ENCODE data around the gene MTHFR. TPM values are rescaled to one million over a fixed set of nuclear protein-coding genes. Genes with fewer than 3 reads are reported as not detected.
"Not testable (repeated sequence)": the region's sequence is repeated elsewhere in the genome, so short reads cannot be mapped to it uniquely, and the experiment has no call there.

MTHFR gene
- total RNA-seq, 1 donor from 2014 or later: 34.1 TPM

DNA sequence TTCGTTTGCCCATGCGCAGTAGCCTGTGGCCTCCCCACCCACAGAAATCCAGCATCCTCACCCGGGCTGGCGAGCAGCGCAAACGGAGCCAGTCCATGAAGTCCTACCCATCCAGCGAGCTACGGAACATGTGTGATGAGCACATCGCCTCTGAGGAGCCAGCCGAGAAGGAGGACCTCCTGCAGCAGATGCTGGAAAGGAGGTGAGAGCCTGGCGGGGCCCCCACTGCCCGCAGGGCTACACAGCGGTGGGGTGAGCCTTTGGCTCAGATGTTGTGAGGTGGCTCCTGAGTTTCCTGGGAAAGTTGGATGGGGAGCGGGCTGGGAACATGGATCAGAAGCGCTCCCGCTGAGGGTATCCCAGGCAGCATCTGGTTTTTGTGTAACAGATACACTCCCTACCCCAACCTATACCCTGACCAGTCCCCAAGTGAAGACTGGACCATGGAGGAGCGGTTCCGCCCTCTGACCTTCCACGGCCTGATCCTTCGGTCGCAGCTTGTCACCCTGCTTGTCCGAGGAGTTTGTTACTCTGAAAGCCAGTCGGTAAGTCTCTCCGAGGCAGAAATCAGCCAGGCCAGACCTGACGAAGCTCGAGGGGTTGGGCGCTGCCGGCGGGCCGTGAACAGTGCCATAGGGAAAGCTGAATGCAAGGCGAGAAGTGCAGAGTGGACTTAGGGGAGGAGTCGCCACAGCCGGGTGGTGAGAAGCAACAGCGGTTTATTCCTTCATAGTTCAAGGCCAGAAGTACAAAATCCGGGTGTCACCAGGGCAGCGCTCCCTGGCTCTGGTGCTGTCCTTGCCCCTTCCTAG is 31.4 kb upstream of the MTHFR start:
- intact Hi-C loops (cut with DNase I): loop anchor here (5.0 to 10.0 kb wide), 3 partner anchors 70 to 198 kb away; no protein-coding TSS in a partner anchor
- ATAC-seq (no peak), DNase-seq (ENCODE audit: missing footprints) (no peak)

DNA sequence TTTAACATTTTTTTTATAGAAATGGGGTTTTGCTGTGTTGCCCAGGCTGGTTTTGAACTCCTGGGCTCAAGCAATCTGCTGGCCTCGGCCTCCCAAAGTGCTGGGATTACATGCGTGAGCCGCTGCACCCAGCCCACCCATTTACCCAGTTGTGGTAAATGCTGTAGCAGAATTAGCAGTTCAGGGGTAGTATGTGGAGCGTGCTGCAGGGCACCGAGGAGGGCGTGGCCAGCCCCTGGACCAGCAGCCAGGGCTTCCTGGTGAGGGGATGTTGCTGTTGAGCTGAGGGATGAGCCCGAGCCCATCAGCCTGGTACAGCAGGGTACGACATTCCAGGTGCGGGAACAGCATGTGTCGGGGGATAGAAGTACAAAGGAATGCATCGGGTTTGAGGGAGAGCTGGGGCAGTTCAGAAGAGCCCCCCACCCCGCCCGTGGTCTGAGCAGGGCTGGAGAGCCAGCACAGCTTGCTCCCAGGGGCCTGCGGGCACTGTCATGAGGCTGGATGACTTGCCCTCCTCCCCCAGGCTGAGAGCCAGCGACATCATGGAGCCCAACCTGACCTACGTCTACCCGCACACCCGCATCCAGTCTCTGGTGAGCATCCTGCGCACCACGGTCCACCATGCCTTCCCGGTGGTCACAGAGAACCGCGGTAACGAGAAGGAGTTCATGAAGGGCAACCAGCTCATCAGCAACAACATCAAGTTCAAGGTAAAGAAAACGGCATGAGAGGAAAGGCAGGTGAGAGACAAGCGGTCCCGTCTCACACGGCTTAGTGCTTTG is 29.9 kb upstream of the MTHFR start:
- DNase-seq (ENCODE audit: missing footprints) (no peak), ATAC-seq (no peak)
- intact Hi-C loops (cut with DNase I): loop anchor here (5.0 to 10.0 kb wide), 3 partner anchors 72 to 199 kb away; no protein-coding TSS in a partner anchor

DNA sequence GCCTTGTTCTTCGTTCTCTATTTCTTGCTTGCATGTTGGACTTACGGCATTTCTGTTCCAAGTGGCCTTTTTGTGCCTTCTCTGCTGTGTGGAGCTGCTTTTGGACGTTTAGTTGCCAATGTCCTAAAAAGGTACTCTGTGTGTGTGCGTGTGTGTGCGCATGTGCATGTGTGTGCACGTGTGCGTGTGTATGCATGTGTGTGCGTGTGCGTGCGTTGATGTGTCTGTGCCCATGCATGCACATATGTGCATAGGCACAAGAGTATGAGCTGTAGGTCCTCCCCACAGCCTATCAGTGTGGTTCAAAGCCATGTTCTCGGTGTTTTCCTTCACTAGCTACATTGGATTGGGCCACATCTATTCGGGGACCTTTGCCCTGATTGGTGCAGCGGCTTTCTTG is 28.1 kb upstream of the MTHFR start:
- ATAC-seq: no peak
- intact Hi-C loops (cut with DNase I): loop anchor here (10.0 kb wide), 2 partner anchors 141 to 201 kb away; no protein-coding TSS in a partner anchor
- DNase-seq (ENCODE audit: missing footprints): no peak

DNA sequence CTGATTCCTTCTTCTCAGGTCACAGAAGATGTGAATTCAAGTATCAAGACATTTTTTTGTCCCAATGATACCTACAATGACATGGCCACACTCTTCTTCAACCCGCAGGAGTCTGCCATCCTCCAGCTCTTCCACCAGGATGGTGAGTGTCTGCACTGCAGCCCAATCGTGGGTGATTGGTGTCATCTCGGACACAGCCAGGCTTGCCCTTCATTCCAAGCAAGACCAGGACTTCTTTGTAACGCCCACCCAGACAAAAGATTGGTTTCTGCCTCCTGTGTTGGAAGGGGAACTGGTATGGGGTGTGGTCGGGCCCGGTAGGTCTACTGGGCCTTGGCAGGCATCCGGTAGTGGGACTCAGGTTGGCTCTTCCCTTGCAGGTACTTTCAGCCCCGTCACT is 27.7 kb upstream of the MTHFR start:
- intact Hi-C loops (cut with DNase I): loop anchor here (10.0 kb wide), 2 partner anchors 141 to 201 kb away; no protein-coding TSS in a partner anchor

DNA sequence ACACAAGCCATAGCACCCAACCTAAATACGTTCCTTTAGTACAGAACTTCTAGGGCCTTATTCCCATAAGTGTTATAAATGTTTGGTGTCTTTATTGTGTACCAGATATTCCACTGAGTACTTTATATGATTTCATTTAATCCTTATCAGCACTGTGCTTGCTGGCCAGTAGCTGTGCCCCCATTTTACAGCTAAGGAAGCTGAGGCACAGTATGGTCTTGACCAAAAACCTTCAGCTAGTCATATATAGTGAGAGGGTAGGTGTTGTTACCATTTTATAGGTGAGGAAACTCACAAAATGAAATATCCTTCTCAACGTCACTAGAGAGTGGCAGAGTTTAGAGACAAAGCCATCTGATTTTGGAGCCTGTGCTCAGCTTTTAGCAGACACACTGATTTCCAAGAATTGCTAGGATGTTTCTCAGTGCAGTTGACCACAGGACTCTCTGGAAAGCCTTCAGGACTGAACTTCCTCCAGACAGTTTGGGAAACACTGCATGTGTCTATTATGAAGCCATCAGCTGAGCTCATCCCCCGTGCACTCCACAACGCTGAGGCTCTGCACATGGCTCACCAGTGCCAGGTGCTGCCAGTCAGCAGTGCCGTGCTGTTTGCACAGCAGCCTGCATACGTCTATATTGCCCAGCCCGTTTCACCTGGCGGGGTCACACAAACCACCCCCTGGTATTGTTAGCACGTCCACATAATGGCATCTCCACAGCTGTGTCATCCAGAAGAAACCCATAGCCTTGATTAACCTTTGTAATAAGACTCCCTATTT is 26.4 kb upstream of the MTHFR start:
- ATAC-seq (no peak), DNase-seq (ENCODE audit: missing footprints) (no peak)
- intact Hi-C loops (cut with DNase I): loop anchor here (10.0 kb wide), 2 partner anchors 143 to 203 kb away; no protein-coding TSS in a partner anchor

More for the DNA sequence above, 27.7 kb upstream of the MTHFR start:
- no peak for ATAC-seq
- DNase-seq (ENCODE audit: missing footprints): no peak

DNA sequence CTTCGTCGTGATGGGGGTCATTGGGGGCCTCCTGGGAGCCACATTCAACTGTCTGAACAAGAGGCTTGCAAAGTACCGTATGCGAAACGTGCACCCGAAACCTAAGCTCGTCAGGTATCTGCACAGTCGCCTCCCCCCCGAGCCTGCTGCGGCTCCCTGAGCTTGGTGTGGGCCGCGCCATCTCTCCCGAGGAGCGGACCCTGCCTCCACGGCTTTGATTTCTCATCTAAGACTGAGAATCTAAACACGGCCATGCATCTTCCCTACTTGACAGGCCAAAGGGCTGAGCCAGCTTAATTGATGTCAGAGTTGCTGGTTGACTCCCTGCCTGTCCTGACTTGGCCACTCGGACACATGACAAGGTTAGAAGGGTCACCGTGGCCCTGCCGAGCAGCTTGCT is 22.7 kb upstream of the MTHFR start:
- DNase-seq (ENCODE audit: missing footprints) (no peak), ATAC-seq (no peak)
- intact Hi-C loops (cut with DNase I): no loop called here

DNA sequence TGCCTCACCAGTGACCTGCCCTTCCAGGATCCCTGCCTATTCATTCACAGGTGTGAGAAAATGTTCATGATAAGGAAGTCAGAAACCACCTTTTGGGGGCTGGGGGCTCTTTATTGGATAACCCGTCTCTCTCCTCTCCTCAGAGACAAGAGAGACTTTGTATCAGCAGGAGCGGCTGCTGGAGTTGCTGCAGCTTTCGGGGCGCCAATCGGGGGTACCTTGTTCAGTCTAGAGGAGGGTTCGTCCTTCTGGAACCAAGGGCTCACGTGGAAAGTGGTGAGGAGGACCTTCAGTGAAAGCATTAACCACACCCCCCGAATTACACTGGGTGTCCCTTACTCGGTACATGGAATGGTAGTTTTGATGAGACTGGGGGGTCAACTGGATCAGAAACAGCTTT is 21.2 kb upstream of the MTHFR start:
- intact Hi-C loops (cut with DNase I): no loop called here
- ATAC-seq (no peak), DNase-seq (ENCODE audit: missing footprints) (no peak)

DNA sequence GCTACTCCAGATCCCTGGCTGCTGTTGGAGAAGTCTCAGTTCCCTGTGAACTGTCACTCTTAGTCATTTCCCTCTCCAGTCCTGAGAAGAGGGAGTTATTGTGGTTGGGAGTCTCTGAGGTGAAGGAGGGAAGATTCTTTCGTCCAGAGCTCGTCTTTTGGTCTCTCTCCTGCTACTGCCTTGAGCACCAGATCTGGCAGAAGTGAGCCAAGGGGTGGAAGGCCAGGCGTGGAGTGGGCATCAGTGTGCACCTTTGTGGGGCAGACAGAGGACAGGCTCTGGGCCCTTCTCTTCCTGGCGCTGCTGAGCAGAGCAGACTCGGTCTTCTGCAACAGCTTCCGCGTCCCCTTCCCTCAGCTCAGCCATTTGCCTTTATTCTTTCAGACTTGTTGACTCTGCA is 19.4 kb upstream of the MTHFR start:
- ATAC-seq: no peak
- intact Hi-C loops (cut with DNase I): no loop called here
- DNase-seq (ENCODE audit: missing footprints): no peak

DNA sequence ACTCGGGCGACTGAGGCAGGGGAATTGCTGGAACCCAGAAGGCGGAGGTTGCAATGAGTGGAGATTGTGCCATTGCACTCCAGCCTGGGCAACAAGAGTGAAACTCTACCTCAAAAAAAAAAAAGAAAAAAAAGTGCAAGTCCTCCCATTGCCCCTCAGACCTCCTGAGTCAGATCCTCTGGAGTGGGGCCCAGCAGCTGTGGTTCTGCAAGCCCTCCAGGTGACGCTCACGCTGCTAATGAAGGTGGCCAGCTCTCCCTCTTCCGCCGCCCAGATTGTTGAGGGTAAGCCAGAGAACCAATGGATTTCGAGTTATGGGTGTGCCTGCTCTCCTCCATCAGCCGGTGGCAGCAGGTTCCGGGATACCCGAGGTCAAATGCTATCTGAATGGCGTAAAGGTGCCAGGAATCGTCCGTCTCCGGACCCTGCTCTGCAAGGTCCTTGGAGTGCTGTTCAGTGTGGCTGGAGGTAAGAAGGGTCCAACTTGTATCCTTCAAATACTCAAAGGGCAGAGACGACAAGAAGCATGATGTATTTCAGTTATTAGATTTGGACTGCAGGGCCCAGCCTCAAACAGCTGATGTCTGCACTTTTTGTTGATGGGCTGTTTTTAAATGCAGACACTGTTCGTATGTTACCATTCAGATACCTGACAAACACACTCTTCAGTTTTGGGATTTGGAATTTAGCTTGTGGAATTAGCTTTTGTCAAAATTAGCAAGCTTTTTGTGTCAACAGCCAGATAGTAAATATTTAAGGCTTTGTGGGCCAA is 17.8 kb upstream of the MTHFR start:
- no peak for ATAC-seq
- intact Hi-C loops (cut with DNase I): no loop called here

DNA sequence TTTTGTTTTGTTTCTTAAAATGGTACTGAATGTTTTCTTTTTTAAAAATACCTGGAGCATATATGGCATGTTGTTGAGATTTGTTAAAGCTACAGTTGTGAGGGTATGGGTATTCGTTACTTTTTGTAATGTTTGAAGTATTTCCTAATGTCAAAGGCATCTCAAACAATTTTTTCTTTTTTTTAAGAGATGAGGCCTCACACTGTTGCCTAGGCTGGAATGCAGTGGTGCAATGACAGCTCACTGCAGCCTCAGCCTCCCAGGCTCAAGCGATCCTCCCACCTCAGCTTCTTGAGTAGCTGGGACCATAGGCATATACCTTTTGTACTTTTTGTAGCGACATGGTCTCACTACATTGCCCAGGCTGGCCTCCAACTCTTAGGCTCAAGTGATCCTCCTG is 16.3 kb upstream of the MTHFR start:
- intact Hi-C loops (cut with DNase I): no loop called here
- no peak for ATAC-seq
- DNase-seq (ENCODE audit: missing footprints): no peak

More for the DNA sequence above, 17.8 kb upstream of the MTHFR start:
- no peak for DNase-seq (ENCODE audit: missing footprints)

DNA sequence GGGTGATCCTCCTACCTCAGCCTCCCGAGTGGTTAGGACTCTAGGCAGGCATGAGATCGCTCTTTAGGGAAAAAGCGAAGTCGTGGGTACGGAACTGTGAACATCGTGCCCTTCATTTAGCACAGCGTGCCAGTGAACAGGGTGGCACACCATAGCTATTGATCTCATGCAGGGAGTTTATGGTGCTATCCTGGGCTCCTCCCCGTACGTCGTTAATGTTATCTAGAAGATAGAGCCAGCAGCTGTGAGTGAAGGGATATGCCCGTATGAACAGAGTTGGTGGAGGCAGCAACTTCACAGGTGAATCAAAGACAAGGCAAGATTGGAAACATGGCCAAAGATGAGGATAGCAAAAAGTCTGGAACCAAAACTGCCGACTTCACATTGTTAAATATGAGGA is 11.4 kb upstream of the MTHFR start:
- intact Hi-C loops (cut with DNase I): no loop called here
- ATAC-seq (no peak), DNase-seq (ENCODE audit: missing footprints) (no peak)

DNA sequence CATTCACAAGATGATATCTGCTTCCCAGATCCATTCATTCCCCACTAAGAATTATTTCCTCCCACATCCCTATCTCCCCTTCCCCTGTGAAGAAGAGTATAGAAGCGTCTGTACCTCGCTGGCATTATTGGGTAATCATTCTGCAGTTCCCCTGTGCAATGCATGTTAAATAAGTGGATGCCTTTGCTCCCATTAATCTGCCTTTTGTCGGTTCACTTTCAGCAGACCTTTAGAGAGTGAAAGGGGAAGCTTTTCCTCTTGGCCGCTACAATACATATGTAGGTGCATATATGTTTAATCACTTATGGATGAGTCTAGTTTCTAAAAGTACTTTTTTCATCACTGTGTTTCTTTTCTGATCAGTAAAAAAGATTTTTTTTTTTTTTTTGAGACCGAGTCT is 7.3 kb upstream of the MTHFR start:
- DNase-seq (ENCODE audit: missing footprints) (no peak), ATAC-seq (no peak)
- intact Hi-C loops (cut with DNase I): no loop called here

DNA sequence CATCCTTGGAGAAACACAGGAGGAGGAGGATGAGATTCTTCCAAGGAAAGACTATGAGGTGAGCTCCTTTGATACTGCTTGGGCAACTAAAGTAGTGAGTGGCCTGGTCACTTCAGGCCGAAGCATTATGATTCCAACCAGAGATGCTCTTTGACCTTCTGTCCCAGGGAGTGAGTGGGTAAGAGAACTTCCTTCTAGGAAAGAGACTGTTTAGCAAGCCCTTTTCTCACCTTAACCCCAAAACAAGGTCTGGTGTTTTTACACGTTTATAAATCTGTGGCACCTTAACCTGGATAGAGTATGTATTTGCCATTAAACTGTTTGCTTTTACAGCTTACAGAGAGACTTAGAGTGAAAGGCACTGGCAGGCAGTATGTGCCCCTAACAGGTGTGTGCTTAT is 1.4 kb upstream of the MTHFR start:
- intact Hi-C loops (cut with DNase I): no loop called here
- no peak for DNase-seq (ENCODE audit: missing footprints)
- ATAC-seq: no peak

DNA sequence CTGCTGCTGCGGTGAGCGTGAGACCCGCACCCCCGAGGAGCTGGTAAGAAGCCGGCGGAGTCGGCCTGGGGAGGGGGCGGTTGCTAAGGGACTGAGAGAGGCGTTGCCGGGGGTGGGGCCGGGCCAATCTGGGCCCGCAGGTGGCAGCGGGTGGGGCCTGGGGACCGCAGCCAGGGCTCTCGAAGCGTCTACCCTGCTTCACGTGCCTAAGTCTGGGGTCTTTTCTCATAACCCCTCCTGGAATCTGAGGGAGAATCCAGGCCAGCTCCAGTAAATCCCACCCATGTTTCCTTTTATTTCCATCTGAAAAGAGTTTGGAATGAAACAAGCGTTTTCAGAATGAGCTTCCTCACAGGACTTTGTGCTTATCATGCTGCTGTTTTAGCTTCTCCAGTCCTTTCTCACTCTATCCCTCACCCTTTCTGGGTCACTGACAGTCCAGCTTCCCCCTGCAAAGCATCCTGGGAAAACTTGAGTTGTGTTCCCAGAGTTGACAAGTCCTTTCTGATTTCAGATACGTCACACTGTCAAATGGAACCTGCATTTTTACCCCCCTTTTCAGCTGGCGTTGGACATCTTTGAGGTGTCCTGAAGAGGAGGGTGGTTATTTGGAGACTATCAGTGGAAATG is 658 bp upstream of the MTHFR start:
- DNase-seq (ENCODE audit: missing footprints) (no peak), ATAC-seq (peak; percentile 13)
- intact Hi-C loops (cut with DNase I): no loop called here

DNA sequence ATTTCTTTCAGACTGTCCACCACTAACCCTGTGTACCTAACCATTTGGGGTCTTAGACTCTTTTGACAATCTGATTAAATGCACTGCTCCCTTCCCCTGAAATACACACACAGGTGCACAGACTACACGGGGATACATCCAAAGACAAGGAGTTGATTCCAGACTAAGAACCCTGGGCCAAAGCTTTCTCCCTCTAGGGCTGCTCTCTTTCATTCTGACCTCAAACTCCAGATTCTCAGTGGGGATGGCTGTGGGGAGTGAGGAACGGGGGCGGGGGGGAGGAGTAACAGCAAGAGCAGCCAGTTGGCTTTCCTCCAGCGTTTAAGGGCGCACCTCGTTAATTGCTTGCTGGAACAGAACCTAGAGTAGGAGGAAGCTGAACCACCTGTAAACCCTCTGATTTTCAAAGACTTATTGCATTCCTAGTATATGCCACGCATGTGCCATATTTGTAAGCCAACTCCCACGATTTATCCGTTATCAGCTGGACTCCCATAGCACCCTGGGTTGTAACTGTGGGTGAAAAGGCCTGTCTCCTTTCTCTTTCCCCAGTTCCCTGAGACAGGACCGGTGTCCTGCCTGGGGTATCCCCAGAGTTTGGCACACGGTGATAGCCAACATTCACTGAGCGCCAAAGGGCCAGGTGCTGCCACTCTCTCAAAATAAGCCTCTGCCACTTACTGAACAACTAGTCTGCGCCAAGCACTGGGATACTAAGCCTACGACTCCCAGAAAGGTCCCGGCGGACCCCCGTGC is 920 bp downstream of the MTHFR start:
- ATAC-seq (peak; percentile 8), DNase-seq (ENCODE audit: missing footprints) (peak; percentile 62)
- intact Hi-C loops (cut with DNase I): loop anchor here (2.0 kb wide), 1 partner anchor 14 kb away; no protein-coding TSS in a partner anchor

DNA sequence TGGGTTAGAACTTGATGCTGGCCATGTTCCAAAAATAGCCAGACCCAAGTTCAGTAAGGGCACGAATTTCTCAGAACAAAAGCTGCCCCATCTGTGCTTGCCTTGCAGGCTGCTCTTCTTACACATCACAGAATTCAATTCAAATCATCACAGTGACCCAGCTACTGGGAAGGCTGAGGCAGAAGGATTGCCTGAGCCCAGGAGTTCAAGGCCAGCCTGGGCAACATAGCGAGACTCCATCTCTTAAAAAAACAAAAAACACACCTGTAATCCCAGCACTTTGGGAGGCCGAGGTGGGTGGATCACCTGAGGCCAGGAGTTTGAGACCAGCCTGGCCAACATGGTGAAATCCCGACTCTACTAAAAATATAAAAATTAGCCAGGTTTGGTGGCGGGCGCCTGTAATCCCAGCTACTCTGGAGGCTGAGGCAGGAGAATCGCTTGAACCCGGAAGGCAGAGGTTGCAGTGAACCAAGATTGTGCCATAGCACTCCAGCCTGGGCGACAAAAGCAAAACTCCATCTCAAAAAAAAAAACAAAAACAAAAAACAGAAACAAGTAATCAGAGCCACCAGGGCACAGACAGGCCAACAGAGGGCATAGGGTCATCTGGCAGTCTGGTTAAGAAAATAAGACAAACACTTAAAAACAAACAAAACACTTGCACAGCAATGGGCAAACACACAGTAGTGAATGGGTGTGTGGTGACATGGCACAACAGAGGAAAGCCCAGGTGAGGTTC is 1.7 kb downstream of the MTHFR start:
- not testable (repeated sequence) for ATAC-seq
- peak; percentile 30 for DNase-seq (ENCODE audit: missing footprints)
- intact Hi-C loops (cut with DNase I): loop anchor here (2.0 kb wide), 2 partner anchors 13 to 67 kb away; partner anchors contain the start of gene AGTRAP

All from Right ventricle myocardium inferior (tissue), 1 donor.